HepG2 (cell line): Measurements from ENCODE around the gene CENPB. TPM values are rescaled to one million over a fixed set of nuclear protein-coding genes. Genes with fewer than 3 reads are reported as not detected.

ENCODE experiments used
- FOXK2 ChIP-seq: fragments of 450-650 bp; IDR thresholded peaks from 2 replicates; pipeline ENCODE4 v1.6.1; 2016
- HOXA7 ChIP-seq: sonication (generic); formaldehyde crosslinking; IDR thresholded peaks from 2 replicates; pipeline ENCODE4 v1.8.1; 2022; ENCODE audit warnings: mild to moderate bottlenecking, missing genetic modification reagents, moderate library complexity
- KDM5B ChIP-seq: sonication (generic); formaldehyde crosslinking; IDR thresholded peaks from 2 replicates; pipeline ENCODE4 v1.4.0; 2020; ENCODE audit warnings: missing genetic modification reagents, mild to moderate bottlenecking, borderline replicate concordance
- NFE2L1 ChIP-seq: sonication (generic); formaldehyde crosslinking; IDR thresholded peaks from 2 replicates; pipeline ENCODE4 v1.4.0; 2020; ENCODE audit warnings: missing genetic modification reagents, mild to moderate bottlenecking, borderline replicate concordance
- NFKBIZ ChIP-seq: IDR thresholded peaks from 2 replicates; pipeline ENCODE4 v1.6.1; 2018; ENCODE audit warnings: missing genetic modification reagents, missing compliant biosample characterization
- NR2C2 ChIP-seq: sonication (generic); formaldehyde crosslinking; IDR thresholded peaks from 2 replicates; pipeline ENCODE4 v1.4.0; 2020; ENCODE audit warnings: missing genetic modification reagents, mild to moderate bottlenecking, moderate library complexity, borderline replicate concordance
- NR2F6 ChIP-seq, 2 experiments: IDR thresholded peaks; 2 replicates each; pipeline ENCODE4 v1.6.1; 2016; ENCODE audit warnings: antibody characterized with exemption in 1 of 2, mild to moderate bottlenecking in 1 of 2
- REL ChIP-seq: sonication (generic); formaldehyde crosslinking; conservative IDR thresholded peaks from 2 replicates; pipeline ENCODE4 v1.8.0; 2022; ENCODE audit warnings: mild to moderate bottlenecking, missing genetic modification reagents, moderate library complexity
- SAFB2 ChIP-seq: sonication (generic); formaldehyde crosslinking; IDR thresholded peaks from 2 replicates; pipeline ENCODE4 v1.5.1; 2020; ENCODE audit warnings: missing genetic modification reagents, low read depth, mild to moderate bottlenecking, borderline replicate concordance
- SMARCE1 ChIP-seq: fragments of 450-650 bp; IDR thresholded peaks from 2 replicates; pipeline ENCODE4 v1.6.1; 2017; ENCODE audit warnings: borderline replicate concordance
- TOPORS ChIP-seq: sonication (generic); formaldehyde crosslinking; IDR thresholded peaks from 2 replicates; pipeline ENCODE4 v1.8.0; 2023; ENCODE audit warnings: mild to moderate bottlenecking, missing genetic modification reagents
- ZNF501 ChIP-seq: sonication (generic); formaldehyde crosslinking; IDR thresholded peaks from 2 replicates; pipeline ENCODE4 v1.5.1; 2020; ENCODE audit warnings: mild to moderate bottlenecking, moderate library complexity, missing genetic modification reagents
- polyA plus RNA-seq, 8 experiments: library from polyadenylated mRNA; depleted of rRNA in 3 of 8; stranded (reverse) in 7 of 8; unstranded in 1 of 8; fragments of >200 nt; fragmentation: Illumina TruSeq in 4 of 8; extraction: Trizol in 4 of 8; gene quantifications; 2 replicates each; pipeline versions ENCODE4 v1.2.1 to v1.2.3, GENCODE V29; 2011 to 2016; ENCODE audit warnings: low read depth in 4 of 8, missing spikeins in 1 of 8, mixed read lengths in 1 of 8; ENCODE audit not compliant: insufficient read depth in 1 of 8
- total RNA-seq, 5 experiments: library from RNA; depleted of rRNA; stranded (reverse); fragments of >200 nt; fragmentation: Illumina TruSeq; extraction: Trizol; gene quantifications; 2 replicates each; pipeline ENCODE4 v1.2.3, GENCODE V29; 2016; ENCODE audit warnings: low read depth in 1 of 5
- TF ChIP-seq, protein P1 (sequence below): sonication (generic); formaldehyde crosslinking; IDR thresholded peaks from 2 replicates; pipeline ENCODE4 v1.4.0; 2020; ENCODE audit warnings: mild to moderate bottlenecking, missing genetic modification reagents
- TF ChIP-seq, protein P2 (sequence below): sonication (generic); formaldehyde crosslinking; IDR thresholded peaks from 2 replicates; pipeline ENCODE4 v1.4.0; 2020; ENCODE audit warnings: missing genetic modification reagents

The CENPB gene
- total and polyA plus RNA-seq, 2 of the 13 experiments (the other 11 are each of a cell fraction or from before 2014, with no cell fraction given), result 10.4 to 54.5 TPM

DNA sequence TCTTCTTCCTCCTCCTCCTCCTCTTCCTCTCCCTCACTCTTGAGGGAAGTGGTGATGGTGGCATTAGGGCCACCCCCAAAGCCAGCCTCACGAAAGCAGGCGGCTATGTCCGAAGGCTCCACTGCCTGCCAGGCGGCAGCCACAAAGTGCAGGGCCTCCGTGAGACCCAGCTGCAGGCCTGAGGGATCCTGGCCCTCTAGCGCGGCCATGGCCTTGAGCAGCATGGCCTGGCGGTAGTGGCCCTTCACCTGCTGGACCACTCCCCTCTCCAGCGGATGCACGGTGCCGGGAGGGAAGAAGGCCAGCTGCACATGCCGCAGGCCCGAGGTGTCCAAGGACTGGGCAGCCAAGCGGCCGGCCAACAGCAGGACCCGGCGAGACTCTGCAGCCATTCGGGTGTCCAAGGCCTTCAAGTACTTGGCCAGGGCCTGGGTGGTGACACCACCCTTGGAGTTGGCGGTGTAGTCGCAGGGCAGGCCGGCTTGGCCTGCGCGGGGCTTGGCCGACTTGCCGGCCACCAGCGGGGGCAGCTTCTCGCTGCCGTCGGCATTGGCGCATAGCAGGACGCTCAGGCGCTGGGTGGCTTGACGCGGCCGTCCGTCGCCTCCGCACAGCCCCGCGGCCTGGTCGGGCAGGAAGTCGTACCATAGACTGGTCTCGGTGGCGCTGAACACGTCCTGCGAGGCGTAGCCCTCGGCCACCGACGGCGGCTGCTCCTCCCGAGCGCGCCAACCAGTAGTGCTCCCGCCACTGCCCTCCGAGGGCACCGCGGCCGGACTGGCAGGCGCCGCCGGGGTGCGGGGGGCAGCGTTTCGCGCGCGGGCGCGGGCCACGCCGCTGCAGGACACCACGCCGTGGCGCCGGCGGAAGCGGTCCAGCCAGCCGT lies 1.1 kb downstream of the CENPB start (continued):
- TF ChIP-seq, protein P1, sequence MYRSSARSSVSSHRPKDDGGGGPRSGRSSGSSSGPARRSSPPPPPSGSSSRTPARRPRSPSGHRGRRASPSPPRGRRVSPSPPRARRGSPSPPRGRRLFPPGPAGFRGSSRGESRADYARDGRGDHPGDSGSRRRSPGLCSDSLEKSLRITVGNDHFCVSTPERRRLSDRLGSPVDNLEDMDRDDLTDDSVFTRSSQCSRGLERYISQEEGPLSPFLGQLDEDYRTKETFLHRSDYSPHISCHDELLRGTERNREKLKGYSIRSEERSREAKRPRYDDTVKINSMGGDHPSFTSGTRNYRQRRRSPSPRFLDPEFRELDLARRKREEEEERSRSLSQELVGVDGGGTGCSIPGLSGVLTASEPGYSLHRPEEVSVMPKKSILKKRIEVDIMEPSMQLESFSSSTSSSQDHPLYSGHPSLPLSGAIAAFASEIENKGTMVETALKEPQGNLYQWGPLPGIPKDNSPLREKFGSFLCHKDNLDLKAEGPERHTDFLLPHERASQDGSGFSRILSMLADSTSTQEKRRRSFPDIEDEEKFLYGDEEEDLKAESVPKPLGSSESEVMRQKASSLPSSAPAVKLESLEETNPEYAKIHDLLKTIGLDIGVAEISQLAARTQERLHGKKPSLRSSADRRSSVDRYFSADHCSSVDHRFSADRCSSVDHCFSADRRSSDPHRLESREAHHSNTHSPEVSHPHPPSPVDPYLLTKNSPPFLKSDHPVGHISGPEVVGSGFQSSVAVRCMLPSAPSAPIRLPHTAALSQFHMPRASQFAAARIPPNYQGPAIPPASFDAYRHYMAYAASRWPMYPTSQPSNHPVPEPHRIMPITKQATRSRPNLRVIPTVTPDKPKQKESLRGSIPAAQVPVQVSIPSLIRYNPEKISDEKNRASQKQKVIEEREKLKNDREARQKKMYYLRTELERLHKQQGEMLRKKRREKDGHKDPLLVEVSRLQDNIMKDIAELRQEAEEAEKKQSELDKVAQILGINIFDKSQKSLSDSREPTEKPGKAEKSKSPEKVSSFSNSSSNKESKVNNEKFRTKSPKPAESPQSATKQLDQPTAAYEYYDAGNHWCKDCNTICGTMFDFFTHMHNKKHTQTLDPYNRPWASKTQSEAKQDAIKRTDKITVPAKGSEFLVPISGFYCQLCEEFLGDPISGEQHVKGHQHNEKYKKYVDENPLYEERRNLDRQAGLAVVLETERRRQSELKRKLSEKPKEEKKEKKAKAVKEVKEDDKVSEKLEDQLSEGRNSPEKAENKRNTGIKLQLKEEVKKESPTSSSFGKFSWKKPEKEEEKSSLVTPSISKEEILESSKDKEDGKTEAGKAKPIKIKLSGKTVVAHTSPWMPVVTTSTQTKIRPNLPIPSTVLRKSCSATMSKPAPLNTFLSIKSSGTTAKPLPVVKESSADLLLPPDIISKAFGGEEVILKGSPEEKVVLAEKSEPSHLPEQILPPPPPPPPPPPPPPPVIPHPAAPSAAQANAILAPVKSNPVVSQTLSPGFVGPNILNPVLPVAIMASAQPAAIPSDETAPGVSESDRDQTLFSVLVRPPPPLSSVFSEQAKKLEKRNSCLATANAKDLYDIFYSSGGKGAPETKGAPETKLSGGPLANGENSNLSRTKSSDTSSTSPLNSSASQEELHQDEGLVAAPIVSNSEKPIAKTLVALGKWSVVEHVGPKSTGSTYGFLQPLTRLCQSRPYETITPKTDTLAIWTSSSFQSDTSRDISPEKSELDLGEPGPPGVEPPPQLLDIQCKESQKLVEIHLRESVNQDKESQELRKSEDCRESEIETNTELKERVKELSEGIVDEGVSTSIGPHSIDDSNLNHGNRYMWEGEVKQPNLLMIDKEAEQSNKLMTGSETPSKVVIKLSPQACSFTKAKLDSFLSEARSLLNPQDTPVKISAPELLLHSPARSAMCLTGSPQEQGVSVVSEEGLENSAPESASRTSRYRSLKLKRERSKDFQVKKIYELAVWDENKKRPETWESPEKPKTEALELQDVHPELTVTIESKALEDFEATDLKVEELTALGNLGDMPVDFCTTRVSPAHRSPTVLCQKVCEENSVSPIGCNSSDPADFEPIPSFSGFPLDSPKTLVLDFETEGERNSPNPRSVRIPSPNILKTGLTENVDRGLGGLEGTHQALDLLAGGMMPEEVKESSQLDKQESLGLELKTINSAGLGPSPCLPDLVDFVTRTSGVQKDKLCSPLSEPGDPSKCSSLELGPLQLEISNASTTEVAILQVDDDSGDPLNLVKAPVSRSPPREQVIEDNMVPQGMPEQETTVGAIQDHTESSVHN (CRISPR knock-in tag), result peak; percentile 80; the same call in 1 of the 2 replicates
- TF ChIP-seq SMARCE1 (no peak), TOPORS (CRISPR knock-in tag) (no peak), KDM5B (CRISPR knock-in tag) (peak; percentile 52; the same call in 1 of the 2 replicates), SAFB2 (0 out of 2 replicates have a peak, but pooled peaks have one; percentile 71), NFKBIZ (no peak), FOXK2 (no peak), HOXA7 (CRISPR knock-in tag) (peak; percentile 81; the same call in 1 of the 2 replicates), REL (CRISPR knock-in tag) (0 out of 2 replicates have a peak, but pooled peaks have one; percentile 49), NR2C2 (CRISPR knock-in tag) (0 out of 2 replicates have a peak, but pooled peaks have one; percentile 16), NFE2L1 (CRISPR knock-in tag) (no peak), ZNF501 (CRISPR knock-in tag) (0 out of 2 replicates have a peak, but pooled peaks have one; percentile 9), NR2F6 (IDR thresholded peaks at IDR 0.05) (no peak), NR2F6 (CRISPR knock-in tag; IDR thresholded peaks at IDR 0.05) (peak; percentile 38; the same call in 1 of the 2 replicates)
- TF ChIP-seq, protein P2, sequence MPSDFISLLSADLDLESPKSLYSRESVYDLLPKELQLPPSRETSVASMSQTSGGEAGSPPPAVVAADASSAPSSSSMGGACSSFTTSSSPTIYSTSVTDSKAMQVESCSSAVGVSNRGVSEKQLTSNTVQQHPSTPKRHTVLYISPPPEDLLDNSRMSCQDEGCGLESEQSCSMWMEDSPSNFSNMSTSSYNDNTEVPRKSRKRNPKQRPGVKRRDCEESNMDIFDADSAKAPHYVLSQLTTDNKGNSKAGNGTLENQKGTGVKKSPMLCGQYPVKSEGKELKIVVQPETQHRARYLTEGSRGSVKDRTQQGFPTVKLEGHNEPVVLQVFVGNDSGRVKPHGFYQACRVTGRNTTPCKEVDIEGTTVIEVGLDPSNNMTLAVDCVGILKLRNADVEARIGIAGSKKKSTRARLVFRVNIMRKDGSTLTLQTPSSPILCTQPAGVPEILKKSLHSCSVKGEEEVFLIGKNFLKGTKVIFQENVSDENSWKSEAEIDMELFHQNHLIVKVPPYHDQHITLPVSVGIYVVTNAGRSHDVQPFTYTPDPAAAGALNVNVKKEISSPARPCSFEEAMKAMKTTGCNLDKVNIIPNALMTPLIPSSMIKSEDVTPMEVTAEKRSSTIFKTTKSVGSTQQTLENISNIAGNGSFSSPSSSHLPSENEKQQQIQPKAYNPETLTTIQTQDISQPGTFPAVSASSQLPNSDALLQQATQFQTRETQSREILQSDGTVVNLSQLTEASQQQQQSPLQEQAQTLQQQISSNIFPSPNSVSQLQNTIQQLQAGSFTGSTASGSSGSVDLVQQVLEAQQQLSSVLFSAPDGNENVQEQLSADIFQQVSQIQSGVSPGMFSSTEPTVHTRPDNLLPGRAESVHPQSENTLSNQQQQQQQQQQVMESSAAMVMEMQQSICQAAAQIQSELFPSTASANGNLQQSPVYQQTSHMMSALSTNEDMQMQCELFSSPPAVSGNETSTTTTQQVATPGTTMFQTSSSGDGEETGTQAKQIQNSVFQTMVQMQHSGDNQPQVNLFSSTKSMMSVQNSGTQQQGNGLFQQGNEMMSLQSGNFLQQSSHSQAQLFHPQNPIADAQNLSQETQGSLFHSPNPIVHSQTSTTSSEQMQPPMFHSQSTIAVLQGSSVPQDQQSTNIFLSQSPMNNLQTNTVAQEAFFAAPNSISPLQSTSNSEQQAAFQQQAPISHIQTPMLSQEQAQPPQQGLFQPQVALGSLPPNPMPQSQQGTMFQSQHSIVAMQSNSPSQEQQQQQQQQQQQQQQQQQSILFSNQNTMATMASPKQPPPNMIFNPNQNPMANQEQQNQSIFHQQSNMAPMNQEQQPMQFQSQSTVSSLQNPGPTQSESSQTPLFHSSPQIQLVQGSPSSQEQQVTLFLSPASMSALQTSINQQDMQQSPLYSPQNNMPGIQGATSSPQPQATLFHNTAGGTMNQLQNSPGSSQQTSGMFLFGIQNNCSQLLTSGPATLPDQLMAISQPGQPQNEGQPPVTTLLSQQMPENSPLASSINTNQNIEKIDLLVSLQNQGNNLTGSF, result no peak; the same call in 1 of the 2 replicates
